HL-60/S4 (cell line): ENCODE measurements around the gene COL4A2.

ENCODE experiments used
- in situ Hi-C: fragments of 300-500 bp; cut with MboI; formaldehyde crosslinking; loops from 2 replicates; pipeline ENCODE4 v1.14.3; 2022; ENCODE audit warnings: low sequenced_read_pairs

The COL4A2 gene

DNA sequence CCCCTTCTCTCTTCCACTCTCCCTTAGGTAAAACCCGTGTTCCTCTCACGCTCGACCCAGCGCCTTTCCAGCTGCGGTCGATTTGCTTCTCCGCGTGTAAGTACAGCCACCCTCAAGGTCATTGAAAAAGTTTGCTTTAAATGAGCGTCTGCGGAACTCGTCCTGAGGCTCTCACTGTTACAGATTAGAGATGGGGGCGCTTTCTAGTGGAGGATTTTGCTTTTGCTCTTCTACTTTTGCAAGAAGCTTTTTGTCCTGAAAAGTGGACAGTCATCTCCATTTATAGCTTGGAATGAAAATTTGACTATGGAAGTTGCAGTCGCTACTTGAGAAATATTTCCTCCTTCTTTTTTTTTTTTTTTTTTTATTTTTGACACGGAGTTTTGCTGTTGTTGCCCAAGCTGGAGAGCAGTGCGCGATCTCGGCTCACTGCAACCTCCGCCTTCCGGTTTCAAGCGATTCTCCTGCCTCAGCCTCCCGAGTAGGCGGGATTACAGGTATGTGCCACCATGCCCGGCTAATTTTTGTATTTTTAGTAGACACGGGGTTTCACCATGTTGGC lies 255.0 kb downstream of the COL4A2 start:
- in situ Hi-C loops = no loop called here
